HG03103 (cell line): Measurements from ENCODE around the gene CXCL9.
"Not testable (repeated sequence)": the region's sequence is repeated elsewhere in the genome, so short reads cannot be mapped to it uniquely, and the experiment has no call there.

Experiments
- ATAC-seq: cut with Tn5 transposase; IDR thresholded peaks from one replicate; pipeline ENCODE4 v1.9.1; 2021; ENCODE audit warnings: low read depth; ENCODE audit not compliant: unreplicated experiment

Gene CXCL9

GRCh38 chr4:76007089-76007862 lies at the start of gene CXCL9:
Gene CXCL9, minus strand, starts transcription at chr4:76007509. Its CDS starts 60 bp downstream, at chr4:76007449.
- ATAC-seq: no peak

- no peak for ATAC-seq
Measured at GRCh38 chr4:76055421-76055820, 48.1 kb upstream of the CXCL9 start.

- peak; percentile 99 for ATAC-seq
Measured at GRCh38 chr4:76055016-76055415, 47.7 kb upstream of the CXCL9 start.

GRCh38 chr4:76053730-76054129 lies 46.4 kb upstream of the CXCL9 start:
- ATAC-seq: no peak

GRCh38 chr4:76050560-76051050 lies 43.3 kb upstream of the CXCL9 start:
- ATAC-seq: not testable (repeated sequence)

GRCh38 chr4:76049860-76050416 lies 42.6 kb upstream of the CXCL9 start:
- not testable (repeated sequence) for ATAC-seq

- not testable (repeated sequence) for ATAC-seq
Measured at GRCh38 chr4:76044686-76045085, 37.4 kb upstream of the CXCL9 start.

GRCh38 chr4:76043306-76043705 lies 36.0 kb upstream of the CXCL9 start:
- not testable (repeated sequence) for ATAC-seq

- not testable (repeated sequence) for ATAC-seq
Measured at GRCh38 chr4:76042241-76042998, 35.1 kb upstream of the CXCL9 start.

GRCh38 chr4:76036855-76037254 lies 29.5 kb upstream of the CXCL9 start:
- no peak for ATAC-seq

- ATAC-seq: no peak
Measured at GRCh38 chr4:76035799-76036380, 28.6 kb upstream of the CXCL9 start, which contains the start of gene CXCL11. Gene CXCL11, minus strand, starts transcription at chr4:76036070. Its CDS starts 83 bp downstream, at chr4:76035987.

- no peak for ATAC-seq
Measured at GRCh38 chr4:76035141-76035540, 27.8 kb upstream of the CXCL9 start.

- ATAC-seq: no peak
Measured at GRCh38 chr4:76029300-76029699, 22.0 kb upstream of the CXCL9 start.

GRCh38 chr4:76028350-76028765 lies 21.0 kb upstream of the CXCL9 start:
- no peak for ATAC-seq

GRCh38 chr4:76024065-76024464 lies 16.8 kb upstream of the CXCL9 start:
- no peak for ATAC-seq

GRCh38 chr4:76023389-76023788 lies 16.1 kb upstream of the CXCL9 start, which contains the start of gene CXCL10:
Gene CXCL10, minus strand, starts transcription at chr4:76023497. Its CDS starts 66 bp downstream, at chr4:76023431.
- no peak for ATAC-seq

GRCh38 chr4:76022677-76023076 lies 15.4 kb upstream of the CXCL9 start:
- no peak for ATAC-seq

- ATAC-seq: no peak
Measured at GRCh38 chr4:76022031-76022430, 14.7 kb upstream of the CXCL9 start.

GRCh38 chr4:76017056-76017686 lies 9.9 kb upstream of the CXCL9 start:
- ATAC-seq: no peak

- peak; percentile 64 for ATAC-seq
Measured at GRCh38 chr4:76016393-76016792, 9.1 kb upstream of the CXCL9 start.
